HL-60 (cell line): ENCODE results near the gene OR56A4.

ENCODE experiments used
- CTCF ChIP-seq: IDR thresholded peaks from one replicate; pipeline ENCODE4 v1.5.1; 2011; ENCODE audit warnings: low read length, control low read depth, inconsistent platforms; ENCODE audit not compliant: insufficient read depth
- GABPA ChIP-seq: IDR thresholded peaks from 2 replicates; pipeline ENCODE4 v1.6.1; 2012; ENCODE audit warnings: low read depth
- POLR2AphosphoS5 ChIP-seq: IDR thresholded peaks from 2 replicates; pipeline ENCODE4 v1.6.1; 2012; ENCODE audit warnings: low read depth
- REST ChIP-seq: IDR thresholded peaks from 2 replicates; pipeline ENCODE4 v1.6.1; 2012; ENCODE audit warnings: low read depth; ENCODE audit not compliant: insufficient replicate concordance

GRCh38 chr11:6012035-6012668 lies 5.4 kb upstream of the OR56A4 start:
- TF ChIP-seq CTCF: no peak
- no peak for TF ChIP-seq GABPA
- no peak for TF ChIP-seq REST
- TF ChIP-seq POLR2AphosphoS5: no peak
